DND-41 (cell line): ENCODE measurements around the gene GDPD4.

Experiments used
- ATAC-seq: fragments of 200-7000 bp; cut with Tn5 transposase; 3 replicates; pipeline ENCODE4 v1.9.1; 2021; ENCODE audit warnings: low read depth; ENCODE audit not compliant: insufficient read depth
- DNase-seq: peaks from one replicate; pipeline ENCODE4 v3.0.0-alpha.2; 2020
- H2AFZ ChIP-seq: 2 replicates; pipeline ENCODE4 v1.6.0; 2012; ENCODE audit warnings: low read depth, low read length
- H3K27ac ChIP-seq: 2 replicates; pipeline ENCODE4 v1.5.1; 2012; ENCODE audit warnings: low read length, inconsistent platforms
- H3K27me3 ChIP-seq: fragments of 200-600 bp; sonication (generic); 2 replicates; pipeline ENCODE4 v1.6.0; 2012; ENCODE audit warnings: low read length, mild to moderate bottlenecking, inconsistent platforms; ENCODE audit not compliant: insufficient read depth, poor library complexity
- H3K36me3 ChIP-seq: 2 replicates; pipeline ENCODE4 v1.5.1; 2012; ENCODE audit warnings: low read length, inconsistent platforms; ENCODE audit not compliant: insufficient read depth
- H3K4me1 ChIP-seq: 2 replicates; pipeline ENCODE4 v1.5.1; 2012; ENCODE audit warnings: mild to moderate bottlenecking, low read length; ENCODE audit not compliant: insufficient read depth
- H3K4me2 ChIP-seq: 2 replicates; pipeline ENCODE4 v1.6.0; 2012; ENCODE audit warnings: mild to moderate bottlenecking, moderate library complexity, low read length, inconsistent platforms; ENCODE audit not compliant: insufficient read depth
- H3K4me3 ChIP-seq, 2 experiments: fragments of 200-600 bp in 1 of 2; shearing (Covaris generic) in 1 of 2; 2 replicates each; pipeline ENCODE4 v1.5.1; 2012 to 2016; ENCODE audit warnings: inconsistent platforms in 2 of 2, low read length in 2 of 2, mild to moderate bottlenecking in 2 of 2, low read depth in 1 of 2, moderate library complexity in 1 of 2
- H3K79me2 ChIP-seq: 2 replicates; pipeline ENCODE4 v1.6.0; 2012; ENCODE audit warnings: low read length, inconsistent platforms; ENCODE audit not compliant: insufficient read depth
- H3K9ac ChIP-seq: 2 replicates; pipeline ENCODE4 v1.6.0; 2012; ENCODE audit warnings: low read depth, mild to moderate bottlenecking, inconsistent platforms, low read length, moderate library complexity
- H3K9me3 ChIP-seq: 2 replicates; pipeline ENCODE4 v1.5.1; 2012; ENCODE audit warnings: low read length, moderate library complexity, mild to moderate bottlenecking, inconsistent platforms; ENCODE audit not compliant: insufficient read depth, severe bottlenecking
- H4K20me1 ChIP-seq: 2 replicates; pipeline ENCODE4 v1.6.0; 2012; ENCODE audit warnings: low read length; ENCODE audit not compliant: insufficient read depth
- EZH2 ChIP-seq: IDR thresholded peaks from 3 replicates; pipeline ENCODE4 v1.6.1; 2012; ENCODE audit warnings: borderline replicate concordance, low read depth, mild to moderate bottlenecking, moderate library complexity, low read length, inconsistent platforms; ENCODE audit not compliant: severe bottlenecking
- TF ChIP-seq, protein P1 (sequence below): IDR thresholded peaks from 2 replicates; pipeline ENCODE4 v1.5.1; 2012; ENCODE audit warnings: borderline replicate concordance, low read length, moderate library complexity, mild to moderate bottlenecking; ENCODE audit not compliant: poor library complexity, severe bottlenecking; ENCODE audit errors: extremely low read depth

GDPD4 gene

DNA sequence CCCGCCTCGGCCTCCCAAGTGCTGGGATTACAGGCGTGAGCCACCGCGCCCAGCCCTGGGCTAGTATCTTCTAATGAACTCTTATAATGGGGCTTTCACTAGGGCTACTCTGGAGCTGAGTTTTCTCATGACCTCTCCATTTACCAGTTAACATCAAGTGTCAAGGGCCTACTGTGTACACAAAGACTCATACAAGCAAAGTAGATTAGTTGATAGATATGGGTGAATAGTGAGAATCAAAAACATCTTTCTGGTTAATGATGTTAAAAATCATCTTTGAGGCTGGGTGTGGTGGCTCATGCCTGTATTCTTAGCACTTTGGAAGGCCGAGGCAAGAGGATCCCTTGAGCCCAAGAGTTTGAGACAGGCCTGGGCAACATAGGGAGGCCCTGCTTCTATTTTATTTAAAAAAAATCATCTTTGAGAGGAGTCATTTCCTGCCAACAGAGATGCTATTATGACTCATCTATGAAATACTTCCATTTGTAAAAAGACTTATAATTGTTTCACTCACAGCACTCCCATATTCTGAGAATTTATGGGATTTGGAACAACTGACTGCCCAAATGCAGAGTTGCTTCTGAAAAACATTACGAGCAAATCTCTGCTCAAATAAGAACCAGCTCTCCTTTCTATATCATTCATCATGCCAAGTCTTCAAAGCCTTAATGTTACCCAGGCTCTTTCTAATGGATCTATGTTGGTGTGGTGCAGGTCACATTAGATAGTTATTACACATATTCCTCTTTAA lies 57.0 kb downstream of the GDPD4 start:
- H3K79me2 ChIP-seq, result no peaks in the 10 kb centered on the region
- no peaks in the 10 kb centered on the region for H3K9me3 ChIP-seq
- TF ChIP-seq, protein P1, sequence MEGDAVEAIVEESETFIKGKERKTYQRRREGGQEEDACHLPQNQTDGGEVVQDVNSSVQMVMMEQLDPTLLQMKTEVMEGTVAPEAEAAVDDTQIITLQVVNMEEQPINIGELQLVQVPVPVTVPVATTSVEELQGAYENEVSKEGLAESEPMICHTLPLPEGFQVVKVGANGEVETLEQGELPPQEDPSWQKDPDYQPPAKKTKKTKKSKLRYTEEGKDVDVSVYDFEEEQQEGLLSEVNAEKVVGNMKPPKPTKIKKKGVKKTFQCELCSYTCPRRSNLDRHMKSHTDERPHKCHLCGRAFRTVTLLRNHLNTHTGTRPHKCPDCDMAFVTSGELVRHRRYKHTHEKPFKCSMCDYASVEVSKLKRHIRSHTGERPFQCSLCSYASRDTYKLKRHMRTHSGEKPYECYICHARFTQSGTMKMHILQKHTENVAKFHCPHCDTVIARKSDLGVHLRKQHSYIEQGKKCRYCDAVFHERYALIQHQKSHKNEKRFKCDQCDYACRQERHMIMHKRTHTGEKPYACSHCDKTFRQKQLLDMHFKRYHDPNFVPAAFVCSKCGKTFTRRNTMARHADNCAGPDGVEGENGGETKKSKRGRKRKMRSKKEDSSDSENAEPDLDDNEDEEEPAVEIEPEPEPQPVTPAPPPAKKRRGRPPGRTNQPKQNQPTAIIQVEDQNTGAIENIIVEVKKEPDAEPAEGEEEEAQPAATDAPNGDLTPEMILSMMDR, result no peak
- TF ChIP-seq EZH2, result no peak
- no peak overlapping the region for H2AFZ ChIP-seq
- no peak overlapping the region for H3K4me2 ChIP-seq
- H3K36me3 ChIP-seq, result no peaks in the 10 kb centered on the region
- ATAC-seq, result no peak
- H3K27me3 ChIP-seq, result no peaks in the 10 kb centered on the region
- H3K4me1 ChIP-seq, result no peaks in the 10 kb centered on the region
- no peak overlapping the region for H3K27ac ChIP-seq
- H3K9ac ChIP-seq, result no peak overlapping the region
- no peaks in the 10 kb centered on the region for H4K20me1 ChIP-seq
- no peak overlapping the region for H3K4me3 ChIP-seq
- DNase-seq, result no peak

DNA sequence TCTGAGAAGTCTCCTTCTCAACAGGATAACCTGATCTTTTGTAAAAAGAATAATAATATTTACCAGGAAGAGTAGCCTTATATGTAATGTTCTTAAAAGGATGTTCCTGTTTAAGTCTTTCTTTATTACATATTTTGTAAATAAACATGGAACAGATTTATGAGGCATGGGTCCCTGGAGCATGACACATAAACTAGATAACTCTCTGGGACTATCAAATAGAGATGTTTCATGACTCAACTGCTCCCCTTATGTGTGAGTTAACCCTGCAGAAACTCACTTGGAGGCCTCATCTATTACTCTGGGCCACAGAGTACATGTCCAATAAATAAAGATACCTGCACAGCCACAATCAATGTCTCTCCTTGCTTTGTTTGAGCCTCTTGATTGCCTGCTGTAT lies 64.6 kb downstream of the GDPD4 start:
- no peaks in the 10 kb centered on the region for H3K9me3 ChIP-seq
- no peak overlapping the region for H3K9ac ChIP-seq
- H3K27ac ChIP-seq, result no peak overlapping the region
- no peaks in the 10 kb centered on the region for H3K79me2 ChIP-seq
- no peaks in the 10 kb centered on the region for H3K4me1 ChIP-seq
- DNase-seq, result no peak
- no peak for TF ChIP-seq EZH2
- TF ChIP-seq, protein P1, result no peak
- ATAC-seq, result no peak
- H4K20me1 ChIP-seq, result no peaks in the 10 kb centered on the region
- no peaks in the 10 kb centered on the region for H3K36me3 ChIP-seq
- no peak overlapping the region for H3K4me3 ChIP-seq
- H2AFZ ChIP-seq, result no peak overlapping the region
- no peak overlapping the region for H3K4me2 ChIP-seq
- no peaks in the 10 kb centered on the region for H3K27me3 ChIP-seq

DNA sequence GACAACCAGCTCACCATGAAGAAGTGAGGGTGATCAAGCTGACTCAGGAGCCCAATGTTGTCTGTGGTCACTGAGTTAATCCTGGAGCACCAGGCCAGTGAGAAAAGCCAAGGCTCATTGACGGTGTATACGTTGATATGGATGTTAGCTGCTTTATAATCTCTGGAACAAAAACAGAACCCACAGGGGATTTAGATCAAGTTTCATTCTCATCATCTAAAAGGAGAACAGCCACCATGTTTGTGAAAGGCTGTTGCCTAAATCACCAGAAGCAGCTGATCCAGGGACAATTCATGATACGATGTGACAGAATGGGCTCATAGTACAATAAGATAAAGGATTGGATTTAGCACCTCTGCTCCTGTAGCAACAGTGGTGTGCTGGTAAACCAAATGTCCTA lies 68.5 kb downstream of the GDPD4 start:
- no peak overlapping the region for H2AFZ ChIP-seq
- DNase-seq (no peak), ATAC-seq (no peak)
- H3K9ac ChIP-seq, result no peak overlapping the region
- H3K4me1 ChIP-seq, result no peaks in the 10 kb centered on the region
- H3K9me3 ChIP-seq, result no peaks in the 10 kb centered on the region
- H3K36me3 ChIP-seq, result no peaks in the 10 kb centered on the region
- H3K27ac ChIP-seq, result no peak overlapping the region
- no peaks in the 10 kb centered on the region for H4K20me1 ChIP-seq
- TF ChIP-seq, protein P1, result no peak
- no peak for TF ChIP-seq EZH2
- no peak overlapping the region for H3K4me3 ChIP-seq
- H3K79me2 ChIP-seq, result no peaks in the 10 kb centered on the region
- H3K4me2 ChIP-seq, result no peak overlapping the region
- no peaks in the 10 kb centered on the region for H3K27me3 ChIP-seq
